WTC11 (cell line): ENCODE data around the gene LRRC7. TPM values are rescaled to one million over a fixed set of nuclear protein-coding genes. Genes with fewer than 3 reads are reported as not detected.

ENCODE experiments used
- ATAC-seq: fragments of 200-7000 bp; cut with Tn5 transposase; 2 replicates; pipeline ENCODE4 v1.10.0; 2021; ENCODE audit warnings: mild to moderate bottlenecking, moderate library complexity
- CTCF ChIA-PET: fragments of 300-600 bp; sonication (Branson Sonifier 250); formaldehyde crosslinking; loops from one replicate; lab custom pipeline; 2021; ENCODE audit warnings: antibody characterized with exemption; lab: Charles Lee
- POLR2A ChIA-PET: fragments of 350-600 bp; sonication (Branson Sonifier 250); formaldehyde crosslinking; loops from one replicate; lab custom pipeline; 2021; ENCODE audit warnings: antibody characterized with exemption; lab: Charles Lee
- DNase-seq: peaks from one replicate; pipeline ENCODE4 v3.0.0; 2021; ENCODE audit warnings: low spot score
- H3K27ac Mint-ChIP-seq: 2 replicates; pipeline ENCODE4 v1.8.0; 2021; ENCODE audit warnings: mixed read lengths
- H3K27me3 Mint-ChIP-seq: 2 replicates; pipeline ENCODE4 v1.8.0; 2021; ENCODE audit warnings: low read depth, mild to moderate bottlenecking, moderate library complexity, mixed read lengths
- H3K36me3 Mint-ChIP-seq: 2 replicates; pipeline ENCODE4 v1.8.0; 2021; ENCODE audit warnings: mixed read lengths
- H3K4me1 Mint-ChIP-seq: 2 replicates; pipeline ENCODE4 v1.8.0; 2022; ENCODE audit warnings: mixed read lengths
- H3K4me3 Mint-ChIP-seq: 2 replicates; pipeline ENCODE4 v1.8.0; 2021; ENCODE audit warnings: mild to moderate bottlenecking, moderate library complexity, mixed read lengths
- H3K9me3 Mint-ChIP-seq: 2 replicates; pipeline ENCODE4 v1.8.0; 2021; ENCODE audit warnings: mixed read lengths
- GTF2I ChIP-seq: fragments of 250-450 bp; sonication (Bioruptor Pico); conservative IDR thresholded peaks from 2 replicates; pipeline ENCODE4 v1.4.0; 2021; ENCODE audit warnings: mild to moderate bottlenecking
- JAZF1 ChIP-seq: fragments of 250-450 bp; sonication (Bioruptor Pico); IDR thresholded peaks from 2 replicates; pipeline ENCODE4 v1.9.0; 2021; ENCODE audit warnings: moderate library complexity, mild to moderate bottlenecking, inconsistent platforms
- MYBL2 ChIP-seq: sonication (generic); formaldehyde crosslinking; IDR thresholded peaks from 2 replicates; pipeline ENCODE4 v1.8.1; 2023; ENCODE audit warnings: mild to moderate bottlenecking, moderate library complexity, missing genetic modification reagents
- RORB ChIP-seq: fragments of 250-450 bp; sonication (Bioruptor Pico); IDR thresholded peaks from 2 replicates; pipeline ENCODE4 v1.9.0; 2021; ENCODE audit warnings: mild to moderate bottlenecking
- TEAD4 ChIP-seq: sonication (generic); formaldehyde crosslinking; IDR thresholded peaks from 2 replicates; pipeline ENCODE4 v1.8.0; 2022; ENCODE audit warnings: mild to moderate bottlenecking, missing genetic modification reagents
- ZNF121 ChIP-seq: sonication (generic); formaldehyde crosslinking; IDR thresholded peaks from 2 replicates; pipeline ENCODE4 v1.8.0; 2023; ENCODE audit warnings: missing genetic modification reagents
- ZNF416 ChIP-seq: fragments of 250-450 bp; sonication (Bioruptor Pico); IDR thresholded peaks from 2 replicates; pipeline ENCODE4 v1.9.0; 2021; ENCODE audit warnings: mild to moderate bottlenecking, inconsistent platforms
- ZNF423 ChIP-seq: fragments of 250-450 bp; sonication (Bioruptor Pico); IDR thresholded peaks from 2 replicates; pipeline ENCODE4 v2.1.2; 2022; ENCODE audit warnings: mild to moderate bottlenecking, moderate library complexity
- total RNA-seq: library from RNA; stranded (reverse); gene quantifications from 3 replicates; pipeline ENCODE4 v1.2.3, GENCODE V29; 2021
- TF ChIP-seq, protein P1 (sequence below): sonication (generic); formaldehyde crosslinking; conservative IDR thresholded peaks from 2 replicates; pipeline ENCODE4 v1.8.1; 2023; ENCODE audit warnings: mild to moderate bottlenecking, low read depth, missing genetic modification reagents, moderate library complexity
- TF ChIP-seq, protein P2 (sequence below): sonication (generic); formaldehyde crosslinking; IDR thresholded peaks from 2 replicates; pipeline ENCODE4 v1.8.1; 2023; ENCODE audit warnings: mild to moderate bottlenecking, missing genetic modification reagents
- TF ChIP-seq, protein P3 (sequence below): fragments of 200-600 bp; IDR thresholded peaks from 2 replicates; pipeline ENCODE4 v1.8.0; 2022; ENCODE audit warnings: antibody characterized with exemption
- TF ChIP-seq, protein P4 (sequence below): sonication (generic); formaldehyde crosslinking; IDR thresholded peaks from 2 replicates; pipeline ENCODE4 v1.8.1; 2023; ENCODE audit warnings: mild to moderate bottlenecking, moderate library complexity, missing genetic modification reagents
- TF ChIP-seq, protein P5 (sequence below): sonication (generic); formaldehyde crosslinking; IDR thresholded peaks from 2 replicates; pipeline ENCODE4 v1.8.0; 2023; ENCODE audit warnings: missing genetic modification reagents
- TF ChIP-seq, protein P6 (sequence below): fragments of 250-450 bp; sonication (Bioruptor Pico); conservative IDR thresholded peaks from 2 replicates; pipeline ENCODE4 v1.9.0; 2021; ENCODE audit warnings: mild to moderate bottlenecking
- TF ChIP-seq, protein P7 (sequence below): sonication (generic); formaldehyde crosslinking; IDR thresholded peaks from 2 replicates; pipeline ENCODE4 v1.8.0; 2022; ENCODE audit warnings: mild to moderate bottlenecking, missing genetic modification reagents

Gene LRRC7
- total RNA-seq, 1 experiment from 2014 or later, result not detected

DNA sequence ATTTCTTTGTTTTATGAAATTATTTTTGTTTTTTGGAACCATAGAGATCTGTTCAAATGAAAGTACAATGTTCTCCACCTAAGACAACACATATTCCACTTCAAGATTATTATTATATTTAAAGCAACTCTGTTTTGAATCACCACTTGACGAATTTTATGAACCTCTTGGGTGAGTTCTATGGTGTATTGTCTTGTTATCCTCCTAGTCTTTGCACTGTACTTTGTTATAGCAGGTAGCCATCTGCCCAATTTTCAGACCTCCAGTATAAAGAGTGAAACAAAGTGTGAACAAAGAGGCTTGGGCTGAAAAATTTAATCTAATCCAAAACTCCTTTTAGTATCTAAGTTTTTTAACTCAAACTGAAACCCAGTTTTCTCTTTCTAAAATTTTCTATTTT is 71.0 kb downstream of the LRRC7 start:
- H3K27me3 Mint-ChIP-seq, result no peaks in the 10 kb centered on the region
- H3K4me1 Mint-ChIP-seq, result no peaks in the 10 kb centered on the region
- H3K27ac Mint-ChIP-seq, result no peak overlapping the region
- TF ChIP-seq, protein P1, sequence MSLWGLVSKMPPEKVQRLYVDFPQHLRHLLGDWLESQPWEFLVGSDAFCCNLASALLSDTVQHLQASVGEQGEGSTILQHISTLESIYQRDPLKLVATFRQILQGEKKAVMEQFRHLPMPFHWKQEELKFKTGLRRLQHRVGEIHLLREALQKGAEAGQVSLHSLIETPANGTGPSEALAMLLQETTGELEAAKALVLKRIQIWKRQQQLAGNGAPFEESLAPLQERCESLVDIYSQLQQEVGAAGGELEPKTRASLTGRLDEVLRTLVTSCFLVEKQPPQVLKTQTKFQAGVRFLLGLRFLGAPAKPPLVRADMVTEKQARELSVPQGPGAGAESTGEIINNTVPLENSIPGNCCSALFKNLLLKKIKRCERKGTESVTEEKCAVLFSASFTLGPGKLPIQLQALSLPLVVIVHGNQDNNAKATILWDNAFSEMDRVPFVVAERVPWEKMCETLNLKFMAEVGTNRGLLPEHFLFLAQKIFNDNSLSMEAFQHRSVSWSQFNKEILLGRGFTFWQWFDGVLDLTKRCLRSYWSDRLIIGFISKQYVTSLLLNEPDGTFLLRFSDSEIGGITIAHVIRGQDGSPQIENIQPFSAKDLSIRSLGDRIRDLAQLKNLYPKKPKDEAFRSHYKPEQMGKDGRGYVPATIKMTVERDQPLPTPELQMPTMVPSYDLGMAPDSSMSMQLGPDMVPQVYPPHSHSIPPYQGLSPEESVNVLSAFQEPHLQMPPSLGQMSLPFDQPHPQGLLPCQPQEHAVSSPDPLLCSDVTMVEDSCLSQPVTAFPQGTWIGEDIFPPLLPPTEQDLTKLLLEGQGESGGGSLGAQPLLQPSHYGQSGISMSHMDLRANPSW (CRISPR knock-in tag), result no peak
- TF ChIP-seq ZNF416 (no peak), RORB (no peak), JAZF1 (no peak), GTF2I (CRISPR knock-in tag) (no peak), ZNF121 (CRISPR knock-in tag) (no peak), TEAD4 (CRISPR knock-in tag) (no peak), ZNF423 (CRISPR knock-in tag) (no peak)
- TF ChIP-seq, protein P2, sequence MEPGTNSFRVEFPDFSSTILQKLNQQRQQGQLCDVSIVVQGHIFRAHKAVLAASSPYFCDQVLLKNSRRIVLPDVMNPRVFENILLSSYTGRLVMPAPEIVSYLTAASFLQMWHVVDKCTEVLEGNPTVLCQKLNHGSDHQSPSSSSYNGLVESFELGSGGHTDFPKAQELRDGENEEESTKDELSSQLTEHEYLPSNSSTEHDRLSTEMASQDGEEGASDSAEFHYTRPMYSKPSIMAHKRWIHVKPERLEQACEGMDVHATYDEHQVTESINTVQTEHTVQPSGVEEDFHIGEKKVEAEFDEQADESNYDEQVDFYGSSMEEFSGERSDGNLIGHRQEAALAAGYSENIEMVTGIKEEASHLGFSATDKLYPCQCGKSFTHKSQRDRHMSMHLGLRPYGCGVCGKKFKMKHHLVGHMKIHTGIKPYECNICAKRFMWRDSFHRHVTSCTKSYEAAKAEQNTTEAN, result no peak
- TF ChIP-seq, protein P3, sequence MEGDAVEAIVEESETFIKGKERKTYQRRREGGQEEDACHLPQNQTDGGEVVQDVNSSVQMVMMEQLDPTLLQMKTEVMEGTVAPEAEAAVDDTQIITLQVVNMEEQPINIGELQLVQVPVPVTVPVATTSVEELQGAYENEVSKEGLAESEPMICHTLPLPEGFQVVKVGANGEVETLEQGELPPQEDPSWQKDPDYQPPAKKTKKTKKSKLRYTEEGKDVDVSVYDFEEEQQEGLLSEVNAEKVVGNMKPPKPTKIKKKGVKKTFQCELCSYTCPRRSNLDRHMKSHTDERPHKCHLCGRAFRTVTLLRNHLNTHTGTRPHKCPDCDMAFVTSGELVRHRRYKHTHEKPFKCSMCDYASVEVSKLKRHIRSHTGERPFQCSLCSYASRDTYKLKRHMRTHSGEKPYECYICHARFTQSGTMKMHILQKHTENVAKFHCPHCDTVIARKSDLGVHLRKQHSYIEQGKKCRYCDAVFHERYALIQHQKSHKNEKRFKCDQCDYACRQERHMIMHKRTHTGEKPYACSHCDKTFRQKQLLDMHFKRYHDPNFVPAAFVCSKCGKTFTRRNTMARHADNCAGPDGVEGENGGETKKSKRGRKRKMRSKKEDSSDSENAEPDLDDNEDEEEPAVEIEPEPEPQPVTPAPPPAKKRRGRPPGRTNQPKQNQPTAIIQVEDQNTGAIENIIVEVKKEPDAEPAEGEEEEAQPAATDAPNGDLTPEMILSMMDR, result no peak
- TF ChIP-seq, protein P4, sequence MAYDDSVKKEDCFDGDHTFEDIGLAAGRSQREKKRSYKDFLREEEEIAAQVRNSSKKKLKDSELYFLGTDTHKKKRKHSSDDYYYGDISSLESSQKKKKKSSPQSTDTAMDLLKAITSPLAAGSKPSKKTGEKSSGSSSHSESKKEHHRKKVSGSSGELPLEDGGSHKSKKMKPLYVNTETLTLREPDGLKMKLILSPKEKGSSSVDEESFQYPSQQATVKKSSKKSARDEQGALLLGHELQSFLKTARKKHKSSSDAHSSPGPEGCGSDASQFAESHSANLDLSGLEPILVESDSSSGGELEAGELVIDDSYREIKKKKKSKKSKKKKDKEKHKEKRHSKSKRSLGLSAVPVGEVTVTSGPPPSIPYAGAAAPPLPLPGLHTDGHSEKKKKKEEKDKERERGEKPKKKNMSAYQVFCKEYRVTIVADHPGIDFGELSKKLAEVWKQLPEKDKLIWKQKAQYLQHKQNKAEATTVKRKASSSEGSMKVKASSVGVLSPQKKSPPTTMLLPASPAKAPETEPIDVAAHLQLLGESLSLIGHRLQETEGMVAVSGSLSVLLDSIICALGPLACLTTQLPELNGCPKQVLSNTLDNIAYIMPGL (CRISPR knock-in tag), result no peak
- TF ChIP-seq, protein P5, sequence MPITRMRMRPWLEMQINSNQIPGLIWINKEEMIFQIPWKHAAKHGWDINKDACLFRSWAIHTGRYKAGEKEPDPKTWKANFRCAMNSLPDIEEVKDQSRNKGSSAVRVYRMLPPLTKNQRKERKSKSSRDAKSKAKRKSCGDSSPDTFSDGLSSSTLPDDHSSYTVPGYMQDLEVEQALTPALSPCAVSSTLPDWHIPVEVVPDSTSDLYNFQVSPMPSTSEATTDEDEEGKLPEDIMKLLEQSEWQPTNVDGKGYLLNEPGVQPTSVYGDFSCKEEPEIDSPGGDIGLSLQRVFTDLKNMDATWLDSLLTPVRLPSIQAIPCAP, result no peak
- TF ChIP-seq, protein P6, sequence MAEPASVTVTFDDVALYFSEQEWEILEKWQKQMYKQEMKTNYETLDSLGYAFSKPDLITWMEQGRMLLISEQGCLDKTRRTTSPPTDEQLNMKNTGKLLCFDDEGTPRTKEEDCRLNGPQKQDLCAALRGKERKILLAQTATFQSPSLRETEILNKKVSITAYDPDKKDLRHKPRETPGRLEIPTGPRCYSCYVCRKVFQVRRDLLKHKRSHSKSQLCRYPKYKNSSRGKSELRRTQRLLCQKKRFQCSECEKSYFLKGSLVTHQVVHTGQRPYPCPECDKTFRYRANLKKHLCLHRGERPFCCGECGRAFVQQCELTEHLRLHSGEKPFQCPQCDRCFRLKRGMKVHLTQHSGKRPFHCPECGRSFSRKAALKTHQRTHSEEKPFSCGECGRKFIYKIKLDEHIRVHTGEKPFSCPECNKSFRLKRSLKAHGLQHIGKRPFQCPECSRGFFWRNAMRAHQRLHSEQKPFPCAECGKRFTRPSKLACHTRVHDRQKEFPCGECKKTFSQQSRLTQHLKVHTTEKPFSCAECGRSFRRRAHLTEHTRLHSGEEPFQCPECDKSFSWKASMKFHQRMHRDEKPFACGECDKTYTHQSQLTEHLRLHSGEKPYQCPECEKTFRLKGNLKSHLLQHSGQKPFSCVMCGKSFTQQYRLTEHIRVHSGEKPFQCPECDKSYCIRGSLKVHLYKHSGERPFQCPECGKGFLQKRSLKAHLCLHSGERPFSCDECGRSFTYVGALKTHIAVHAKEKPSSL (CRISPR knock-in tag), result no peak
- H3K4me3 Mint-ChIP-seq, result no peak overlapping the region
- no peak for ATAC-seq
- CTCF ChIA-PET, result no interaction called here
- no peak for DNase-seq
- H3K9me3 Mint-ChIP-seq, result no peaks in the 10 kb centered on the region; the same call in 1 of the 2 replicates
- POLR2A ChIA-PET, result no interaction called here
- H3K36me3 Mint-ChIP-seq, result no peaks in the 10 kb centered on the region

DNA sequence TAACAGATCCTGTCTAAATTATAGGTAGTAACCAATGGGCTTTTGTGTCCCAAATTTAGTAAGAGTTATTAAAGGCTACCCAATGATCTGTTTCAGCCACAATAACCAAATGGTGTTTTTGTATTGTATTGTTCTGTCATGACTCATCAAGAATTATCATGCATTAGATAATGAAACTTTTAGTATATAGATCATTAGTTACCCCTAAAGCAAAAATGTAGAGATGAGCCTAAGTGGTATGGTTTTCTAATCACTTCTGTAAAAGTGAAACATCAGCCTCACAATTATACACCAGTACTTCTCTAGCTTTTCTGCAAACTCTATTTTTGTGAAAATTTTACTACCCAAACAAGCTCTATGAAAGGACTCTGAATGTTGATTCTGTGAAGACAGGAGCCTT is 71.4 kb downstream of the LRRC7 start:
- CTCF ChIA-PET, result no interaction called here
- ATAC-seq, result no peak
- H3K27ac Mint-ChIP-seq, result no peak overlapping the region
- TF ChIP-seq, protein P4 (CRISPR knock-in tag), result no peak
- TF ChIP-seq, protein P7, sequence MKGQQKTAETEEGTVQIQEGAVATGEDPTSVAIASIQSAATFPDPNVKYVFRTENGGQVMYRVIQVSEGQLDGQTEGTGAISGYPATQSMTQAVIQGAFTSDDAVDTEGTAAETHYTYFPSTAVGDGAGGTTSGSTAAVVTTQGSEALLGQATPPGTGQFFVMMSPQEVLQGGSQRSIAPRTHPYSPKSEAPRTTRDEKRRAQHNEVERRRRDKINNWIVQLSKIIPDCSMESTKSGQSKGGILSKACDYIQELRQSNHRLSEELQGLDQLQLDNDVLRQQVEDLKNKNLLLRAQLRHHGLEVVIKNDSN (CRISPR knock-in tag), result no peak
- TF ChIP-seq MYBL2 (CRISPR knock-in tag), result no peak
- TF ChIP-seq, all 79 proteins: peak for 0
- Mint-ChIP-seq H3K4me1 (no peaks in the 10 kb centered on the region), H3K4me3 (no peak overlapping the region), H3K36me3 (no peaks in the 10 kb centered on the region), H3K27me3 (no peaks in the 10 kb centered on the region), H3K9me3 (no peaks in the 10 kb centered on the region; the same call in 1 of the 2 replicates)
- POLR2A ChIA-PET, result no interaction called here
- no peak for DNase-seq
